K562 (cell line): ENCODE data around the gene SIGLEC7. TPM values are rescaled to one million over a fixed set of nuclear protein-coding genes. Genes with fewer than 3 reads are reported as not detected.

Source experiments
- ARID4B ChIP-seq: sonication (generic); formaldehyde crosslinking; IDR thresholded peaks from 2 replicates; pipeline ENCODE4 v1.8.0; 2022; ENCODE audit warnings: mild to moderate bottlenecking, missing genetic modification reagents
- ATF3 ChIP-seq, 2 experiments: fragments of 450-650 bp in 1 of 2; sonication (generic) in 1 of 2; formaldehyde crosslinking in 1 of 2; IDR thresholded peaks in 1 of 2; conservative IDR thresholded peaks in 1 of 2; 2 replicates each; pipeline versions ENCODE4 v1.6.1 to v1.8.1; 2016 to 2023; ENCODE audit warnings: mild to moderate bottlenecking in 2 of 2, moderate library complexity in 2 of 2, inconsistent platforms in 1 of 2, missing genetic modification reagents in 1 of 2
- CBFA2T3 ChIP-seq: fragments of 450-650 bp; IDR thresholded peaks from 2 replicates; pipeline ENCODE4 v1.6.1; 2017
- ETV6 ChIP-seq, 3 experiments: fragments of 150-350 bp in 1 of 3; sonication (generic) in 1 of 3; formaldehyde crosslinking in 1 of 3; IDR thresholded peaks; 2 replicates each; pipeline versions ENCODE4 v1.6.1 to v1.8.0; 2014 to 2022; ENCODE audit warnings: borderline replicate concordance in 2 of 3, low read depth in 2 of 3, antibody characterized with exemption in 1 of 3, low read length in 1 of 3, mild to moderate bottlenecking in 1 of 3, missing genetic modification reagents in 1 of 3
- MITF ChIP-seq: IDR thresholded peaks from 2 replicates; pipeline ENCODE4 v1.6.1; 2014; ENCODE audit warnings: antibody characterized with exemption
- NFXL1 ChIP-seq: fragments of 450-650 bp; formaldehyde crosslinking; IDR thresholded peaks from 2 replicates; pipeline ENCODE4 v1.4.0; 2021; ENCODE audit warnings: mild to moderate bottlenecking
- NR2C1 ChIP-seq, 2 experiments: fragments of 450-650 bp; IDR thresholded peaks; 2 replicates each; pipeline ENCODE4 v1.6.1; 2017; ENCODE audit warnings: mild to moderate bottlenecking in 2 of 2, antibody characterized with exemption in 1 of 2, inconsistent platforms in 1 of 2, missing compliant biosample characterization in 1 of 2, missing genetic modification characterization in 1 of 2
- NR2C2 ChIP-seq, 2 experiments: fragments of 200-800 bp in 1 of 2; sonication (Bioruptor generic) in 1 of 2; sonication (generic) in 1 of 2; formaldehyde crosslinking in 1 of 2; IDR thresholded peaks; 2 replicates each; pipeline versions ENCODE4 v1.6.1 to v1.8.0; 2016 to 2022; ENCODE audit warnings: mild to moderate bottlenecking in 1 of 2, missing compliant biosample characterization in 1 of 2, missing genetic modification characterization in 1 of 2, missing genetic modification reagents in 1 of 2
- POLR2AphosphoS5 ChIP-seq: IDR thresholded peaks from 2 replicates; pipeline ENCODE4 v1.6.1; 2011; ENCODE audit warnings: mild to moderate bottlenecking, low read depth, low read length, moderate library complexity; ENCODE audit not compliant: control insufficient read depth, insufficient read depth
- SAFB ChIP-seq: fragments of 200-400 bp; formaldehyde crosslinking; IDR thresholded peaks from 2 replicates; pipeline ENCODE4 v1.6.1; 2017; ENCODE audit warnings: low read depth, low read length, borderline replicate concordance
- SMARCA4 ChIP-seq: fragments of 450-650 bp; IDR thresholded peaks from 2 replicates; pipeline ENCODE4 v1.6.1; 2016
- SMARCE1 ChIP-seq: fragments of 450-650 bp; IDR thresholded peaks from 2 replicates; pipeline ENCODE4 v1.7.1; 2016; ENCODE audit warnings: mild to moderate bottlenecking
- STAT5A ChIP-seq: IDR thresholded peaks from 2 replicates; pipeline ENCODE4 v1.6.1; 2012; ENCODE audit warnings: low read length, inconsistent platforms, borderline replicate concordance
- STAT6 ChIP-seq: sonication (generic); formaldehyde crosslinking; IDR thresholded peaks from 2 replicates; pipeline ENCODE4 v1.8.1; 2023; ENCODE audit warnings: mild to moderate bottlenecking, missing genetic modification reagents
- ZNF253 ChIP-seq: fragments of 250-450 bp; sonication (Bioruptor Pico); conservative IDR thresholded peaks from 2 replicates; pipeline ENCODE4 v1.6.1; 2021; ENCODE audit warnings: mild to moderate bottlenecking
- polyA plus RNA-seq, 8 experiments: library from polyadenylated mRNA; depleted of rRNA in 4 of 8; stranded (reverse) in 5 of 8; unstranded in 3 of 8; fragments of >200 nt; fragmentation: Nextera tagmentation in 2 of 8; fragmentation: Illumina TruSeq in 1 of 8; extraction: Ambion mirVana in 2 of 8; extraction: Trizol in 1 of 8; gene quantifications; 2 replicates each; pipeline versions ENCODE4 v1.2.1 to v1.2.3, GENCODE V29; 2011 to 2014; ENCODE audit warnings: inconsistent platforms in 1 of 8, missing spikeins in 1 of 8
- total RNA-seq, 7 experiments: library from RNA; depleted of rRNA in 6 of 7; stranded (reverse); fragments of >200 nt in 6 of 7; fragmentation: Illumina TruSeq in 2 of 7; extraction: Trizol in 2 of 7; gene quantifications; 2 replicates each; pipeline versions ENCODE4 v1.2.1 to v1.2.3, GENCODE V29; 2011 to 2021; ENCODE audit warnings: low replicate concordance in 1 of 7

The SIGLEC7 gene
- total and polyA plus RNA-seq, 9 of the 15 experiments (the other 6 are each of a cell fraction or from before 2014, with no cell fraction given), result 0.10 to 0.12 TPM; not detected in 7

GRCh38 chr19:51127755-51128154, 14.3 kb upstream of the SIGLEC7 start (continued):
- TF ChIP-seq NR2C2 (CRISPR knock-in tag; IDR thresholded peaks at IDR 0.05) (no peak), NR2C2 (tag; IDR thresholded peaks at IDR 0.05) (peak; percentile 35; the same call in 1 of the 2 replicates), NFXL1 (CRISPR knock-in tag) (no peak), ZNF253 (CRISPR knock-in tag) (no peak), POLR2AphosphoS5 (no peak), NR2C1 (IDR thresholded peaks at IDR 0.05) (no peak), NR2C1 (tag; IDR thresholded peaks at IDR 0.05) (no peak), STAT5A (no peak), ARID4B (CRISPR knock-in tag) (no peak), SMARCA4 (peak; percentile 79; the same call in 1 of the 2 replicates), STAT6 (CRISPR knock-in tag) (no peak), SAFB (no peak), CBFA2T3 (peak; percentile 60), MITF (no peak), SMARCE1 (peak; percentile 84), ETV6 (IDR thresholded peaks at IDR 0.05; ENCODE audit: borderline replicate concordance in 1 of 2, low read depth in 2 of 2, low read length in 1 of 2) (peak; percentile 80 to 95; a peak in 3 of 4 replicates), ETV6 (CRISPR knock-in tag; IDR thresholded peaks at IDR 0.05; ENCODE audit: borderline replicate concordance) (no peak), ATF3 (IDR thresholded peaks at IDR 0.05) (peak; percentile 81), ATF3 (CRISPR knock-in tag; conservative IDR thresholded peaks at IDR 0.05) (no peak)
